Activated CD4-positive, CD25-positive, alpha-beta regulatory T cell treated with anti-CD3 and anti-CD28 coated beads, Interleukin-2, amount 50 U/mL, for 16 hours (primary cell): ENCODE results near the gene ARHGEF38.
"Not testable (repeated sequence)": the region's sequence is repeated elsewhere in the genome, so short reads cannot be mapped to it uniquely, and the experiment has no call there.

Experiments
- DNase-seq: peaks from one replicate; pipeline ENCODE4 v3.0.0-alpha.2; 2020; ENCODE audit warnings: low read depth, low spot score

Gene ARHGEF38

GRCh38 chr4:105607876-105608275, 55.5 kb downstream of the ARHGEF38 start:
- no peak for DNase-seq

- not testable (repeated sequence) for DNase-seq
These were observed 57.4 kb downstream of the ARHGEF38 start for GRCh38 chr4:105609819-105610218.

GRCh38 chr4:105613306-105613705, 60.9 kb downstream of the ARHGEF38 start:
- no peak for DNase-seq

GRCh38 chr4:105619188-105619931, 66.9 kb downstream of the ARHGEF38 start:
- DNase-seq = no peak

GRCh38 chr4:105620640-105621323, 68.4 kb downstream of the ARHGEF38 start:
- DNase-seq = no peak

- DNase-seq = no peak
These were observed 69.8 kb downstream of the ARHGEF38 start for GRCh38 chr4:105622269-105622668.

GRCh38 chr4:105623099-105623498, 70.7 kb downstream of the ARHGEF38 start:
- no peak for DNase-seq

GRCh38 chr4:105624530-105624929, 72.1 kb downstream of the ARHGEF38 start:
- no peak for DNase-seq

GRCh38 chr4:105625214-105625613, 72.8 kb downstream of the ARHGEF38 start:
- DNase-seq = no peak

GRCh38 chr4:105626846-105627245, 74.4 kb downstream of the ARHGEF38 start:
- no peak for DNase-seq

- no peak for DNase-seq
These were observed 75.2 kb downstream of the ARHGEF38 start for GRCh38 chr4:105627620-105628019.

GRCh38 chr4:105630670-105631655, 78.5 kb downstream of the ARHGEF38 start:
- DNase-seq = no peak

GRCh38 chr4:105631818-105632400, 79.5 kb downstream of the ARHGEF38 start:
- DNase-seq = no peak

GRCh38 chr4:105632599-105632998, 80.2 kb downstream of the ARHGEF38 start:
- DNase-seq = no peak

- no peak for DNase-seq
These were observed 80.8 kb downstream of the ARHGEF38 start for GRCh38 chr4:105633241-105633640.

- no peak for DNase-seq
These were observed 82.1 kb downstream of the ARHGEF38 start for GRCh38 chr4:105634402-105635080.

- no peak for DNase-seq
These were observed 85.2 kb downstream of the ARHGEF38 start for GRCh38 chr4:105637408-105638176.

GRCh38 chr4:105641845-105642244, 89.4 kb downstream of the ARHGEF38 start:
- no peak for DNase-seq

- DNase-seq = no peak
These were observed 91.8 kb downstream of the ARHGEF38 start for GRCh38 chr4:105644257-105644656.

- DNase-seq = no peak
These were observed 93.0 kb downstream of the ARHGEF38 start for GRCh38 chr4:105645440-105645839.
